ENCODE results near the gene TMEM63B. TPM values are rescaled to one million over a fixed set of nuclear protein-coding genes. Genes with fewer than 3 reads are reported as not detected.

Gene TMEM63B
- total and polyA plus RNA-seq, 2 of the 8 experiments (the other 6 are each of a cell fraction or from before 2014, with no cell fraction given): 61.1 to 96.8 TPM

GRCh38 chr6:44193307-44193910 is 66.1 kb downstream of the TMEM63B start (continued):
- TF ChIP-seq CHD7 (IDR thresholded peaks at IDR 0.05; ENCODE audit: insufficient replicate concordance, low read length) (no peak), POLR2AphosphoS5 (IDR thresholded peaks at IDR 0.05; ENCODE audit: low read depth, low read length) (no peak), POU5F1 (IDR thresholded peaks at IDR 0.05; ENCODE audit: low read depth, low read length) (no peak)

Measured in H1 (cell line).